Endothelial cell (in vitro differentiated cells): ENCODE measurements around the gene COL1A1. TPM values are rescaled to one million over a fixed set of nuclear protein-coding genes. Genes with fewer than 3 reads are reported as not detected.

Experiments used
- DNase-seq: peaks from one replicate; pipeline ENCODE4 v3.0.0; 2021; ENCODE audit warnings: low spot score
- H3K27ac Mint-ChIP-seq: one replicate; pipeline ENCODE4 v1.8.0; 2021; ENCODE audit warnings: mixed read lengths, inconsistent platforms; ENCODE audit not compliant: unreplicated experiment
- H3K27me3 Mint-ChIP-seq: one replicate; pipeline ENCODE4 v1.8.0; 2021; ENCODE audit warnings: mild to moderate bottlenecking, moderate library complexity, mixed read lengths, inconsistent platforms; ENCODE audit not compliant: unreplicated experiment
- H3K36me3 Mint-ChIP-seq: one replicate; pipeline ENCODE4 v1.8.0; 2021; ENCODE audit warnings: mild to moderate bottlenecking, low read depth, mixed read lengths, inconsistent platforms; ENCODE audit not compliant: unreplicated experiment
- H3K4me1 Mint-ChIP-seq: one replicate; pipeline ENCODE4 v1.8.0; 2021; ENCODE audit warnings: mild to moderate bottlenecking, mixed read lengths, inconsistent platforms; ENCODE audit not compliant: unreplicated experiment
- H3K4me3 Mint-ChIP-seq: one replicate; pipeline ENCODE4 v1.8.0; 2021; ENCODE audit warnings: mild to moderate bottlenecking, mixed read lengths, inconsistent platforms; ENCODE audit not compliant: unreplicated experiment
- H3K9me3 Mint-ChIP-seq: one replicate; pipeline ENCODE4 v1.8.0; 2021; ENCODE audit warnings: mixed read lengths, inconsistent platforms; ENCODE audit not compliant: unreplicated experiment
- CTCF ChIP-seq: fragments of 200-600 bp; sonication (generic); IDR thresholded peaks from one replicate; pipeline ENCODE4 v1.5.0; 2021; ENCODE audit warnings: antibody characterized with exemption; ENCODE audit not compliant: unreplicated experiment
- total RNA-seq: library from RNA; stranded (reverse); fragmentation: NEBNext Ultra II Directional; extraction: Animal tissue kit (Norgen Biotek cat#: 25700); gene quantifications from one replicate; pipeline ENCODE4 v1.2.1, GENCODE V29; 2021; ENCODE audit not compliant: unreplicated experiment

Gene COL1A1
- total RNA-seq, 1 donor from 2014 or later = 6.8 TPM

- Mint-ChIP-seq H3K4me3 (no peak overlapping the region), H3K36me3 (peaks cover 4% of the 10 kb centered on the region), H3K4me1 (peaks cover 5% of the 10 kb centered on the region), H3K27ac (no peak overlapping the region), H3K9me3 (no peaks in the 10 kb centered on the region), H3K27me3 (peaks cover 6% of the 10 kb centered on the region)
- no peak for TF ChIP-seq CTCF
- DNase-seq = no peak
Observed at GRCh38 chr17:50172936-50173334, 28.5 kb downstream of the COL1A1 start.

- Mint-ChIP-seq H3K4me1 (peaks cover 5% of the 10 kb centered on the region), H3K36me3 (peaks cover 4% of the 10 kb centered on the region), H3K4me3 (no peak overlapping the region), H3K27ac (no peak overlapping the region), H3K27me3 (peaks cover 6% of the 10 kb centered on the region), H3K9me3 (no peaks in the 10 kb centered on the region)
- TF ChIP-seq CTCF = no peak
- no peak for DNase-seq
Observed at GRCh38 chr17:50172130-50172529, 29.3 kb downstream of the COL1A1 start.

GRCh38 chr17:50171371-50172071 lies 29.9 kb downstream of the COL1A1 start:
- no peak overlapping the region for H3K27ac Mint-ChIP-seq

GRCh38 chr17:50170662-50171370 lies 30.6 kb downstream of the COL1A1 start:
- H3K4me3 Mint-ChIP-seq = no peak overlapping the region
- H3K9me3 Mint-ChIP-seq = no peaks in the 10 kb centered on the region
- peaks cover 4% of the 10 kb centered on the region for H3K36me3 Mint-ChIP-seq
- no peak for TF ChIP-seq CTCF
- H3K4me1 Mint-ChIP-seq = peaks cover 5% of the 10 kb centered on the region
- DNase-seq = no peak
- H3K27ac Mint-ChIP-seq = no peak overlapping the region
- peaks cover 6% of the 10 kb centered on the region for H3K27me3 Mint-ChIP-seq

More at GRCh38 chr17:50171371-50172071, 29.9 kb downstream of the COL1A1 start:
- Mint-ChIP-seq H3K27me3 (peaks cover 6% of the 10 kb centered on the region), H3K4me3 (no peak overlapping the region), H3K9me3 (no peaks in the 10 kb centered on the region), H3K4me1 (peaks cover 5% of the 10 kb centered on the region), H3K36me3 (peaks cover 4% of the 10 kb centered on the region)
- TF ChIP-seq CTCF = no peak
- no peak for DNase-seq

- no peak for TF ChIP-seq CTCF
Observed at GRCh38 chr17:50169881-50170459, 31.5 kb downstream of the COL1A1 start.

More at GRCh38 chr17:50169881-50170459, 31.5 kb downstream of the COL1A1 start:
- Mint-ChIP-seq H3K36me3 (peaks cover 4% of the 10 kb centered on the region), H3K27ac (no peak overlapping the region), H3K4me1 (peaks cover 5% of the 10 kb centered on the region), H3K27me3 (peaks cover 11% of the 10 kb centered on the region), H3K4me3 (no peak overlapping the region), H3K9me3 (no peaks in the 10 kb centered on the region)
- DNase-seq = no peak
